SK-N-MC (cell line): Measurements from ENCODE around the gene SPTBN2.

Source experiments
- DNase-seq: peaks from one replicate; pipeline ENCODE4 v3.0.0-alpha.2; 2011; ENCODE audit warnings: low read depth, low spot score
- H3K27ac ChIP-seq: fragments of 200-600 bp; sonication (generic); 2 replicates; pipeline ENCODE4 v1.5.1; 2016; ENCODE audit warnings: mixed run types
- H3K36me3 ChIP-seq: fragments of 200-600 bp; sonication (generic); 2 replicates; pipeline ENCODE4 v1.6.1; 2017; ENCODE audit warnings: antibody characterized with exemption, low read length, mixed read lengths; ENCODE audit not compliant: insufficient read depth
- H3K4me3 ChIP-seq: fragments of 200-600 bp; sonication (generic); 2 replicates; pipeline ENCODE4 v1.5.1; 2016
- H3K9ac ChIP-seq: fragments of 200-600 bp; sonication (generic); 2 replicates; pipeline ENCODE4 v1.8.0; 2017; ENCODE audit warnings: mixed run types, mixed read lengths; ENCODE audit not compliant: insufficient read length
- H3K9me3 ChIP-seq: fragments of 200-600 bp; sonication (generic); 2 replicates; pipeline ENCODE4 v1.6.1; 2017; ENCODE audit warnings: low read depth, mild to moderate bottlenecking, antibody characterized with exemption, low read length, moderate library complexity, mixed read lengths
- EZH2 ChIP-seq: fragments of 200-600 bp; sonication (generic); IDR thresholded peaks from one replicate; pipeline ENCODE4 v1.6.1; 2017; ENCODE audit warnings: antibody characterized with exemption
- FOXP2 ChIP-seq: optimal IDR thresholded peaks from 2 replicates; pipeline ENCODE3; 2011; ENCODE audit warnings: mild to moderate bottlenecking, moderate library complexity; ENCODE audit not compliant: insufficient read depth; ENCODE audit errors: extremely low read length, control extremely low read depth
- POLR2AphosphoS5 ChIP-seq: IDR thresholded peaks from 2 replicates; pipeline ENCODE4 v1.6.1; 2012; ENCODE audit warnings: mild to moderate bottlenecking, low read depth, low read length, borderline replicate concordance

SPTBN2 gene

GRCh38 chr11:66701432-66702240, 27.4 kb downstream of the SPTBN2 start:
- H3K9me3 ChIP-seq = no peaks in the 10 kb centered on the region
- no peak for DNase-seq
- no peak overlapping the region for H3K4me3 ChIP-seq
- peaks cover 64% of the 10 kb centered on the region for H3K36me3 ChIP-seq
- H3K9ac ChIP-seq = no peak overlapping the region
- H3K27ac ChIP-seq = no peak overlapping the region
- no peak for TF ChIP-seq EZH2
- TF ChIP-seq FOXP2 = no peak
- no peak for TF ChIP-seq POLR2AphosphoS5

GRCh38 chr11:66700742-66701141, 28.3 kb downstream of the SPTBN2 start:
- Histone ChIP-seq H3K9ac (no peak overlapping the region), H3K36me3 (peaks cover 68% of the 10 kb centered on the region)
- TF ChIP-seq EZH2 = no peak
- no peak for TF ChIP-seq FOXP2
- TF ChIP-seq POLR2AphosphoS5 = no peak

GRCh38 chr11:66700337-66700736, 28.7 kb downstream of the SPTBN2 start:
- Histone ChIP-seq H3K9ac (no peak overlapping the region), H3K4me3 (no peak overlapping the region), H3K9me3 (no peaks in the 10 kb centered on the region), H3K27ac (no peak overlapping the region), H3K36me3 (peaks cover 68% of the 10 kb centered on the region)
- TF ChIP-seq FOXP2 = no peak
- TF ChIP-seq EZH2 = no peak
- no peak for TF ChIP-seq POLR2AphosphoS5
- DNase-seq = no peak

More at GRCh38 chr11:66700742-66701141, 28.3 kb downstream of the SPTBN2 start:
- DNase-seq = no peak
- no peaks in the 10 kb centered on the region for H3K9me3 ChIP-seq
- no peak overlapping the region for H3K4me3 ChIP-seq
- H3K27ac ChIP-seq = no peak overlapping the region

GRCh38 chr11:66698491-66698890, 30.5 kb downstream of the SPTBN2 start:
- peaks cover 72% of the 10 kb centered on the region for H3K36me3 ChIP-seq
- H3K27ac ChIP-seq = no peak overlapping the region
- TF ChIP-seq EZH2 = no peak
- TF ChIP-seq FOXP2 = no peak
- TF ChIP-seq POLR2AphosphoS5 = no peak
- no peak for DNase-seq
- H3K4me3 ChIP-seq = no peak overlapping the region
- H3K9me3 ChIP-seq = no peaks in the 10 kb centered on the region
- no peak overlapping the region for H3K9ac ChIP-seq

- no peak overlapping the region for H3K4me3 ChIP-seq
- H3K27ac ChIP-seq = no peak overlapping the region
- no peak overlapping the region for H3K9ac ChIP-seq
- no peak for DNase-seq
- no peaks in the 10 kb centered on the region for H3K9me3 ChIP-seq
- no peak for TF ChIP-seq EZH2
- no peak for TF ChIP-seq POLR2AphosphoS5
- TF ChIP-seq FOXP2 = no peak
- peaks cover 77% of the 10 kb centered on the region for H3K36me3 ChIP-seq
Measured at GRCh38 chr11:66697988-66698387, 31.0 kb downstream of the SPTBN2 start.

GRCh38 chr11:66696146-66696545, 32.9 kb downstream of the SPTBN2 start:
- H3K27ac ChIP-seq = no peak overlapping the region
- H3K4me3 ChIP-seq = no peak overlapping the region
- no peak for DNase-seq
- H3K36me3 ChIP-seq = peaks cover 82% of the 10 kb centered on the region
- TF ChIP-seq POLR2AphosphoS5 (no peak), FOXP2 (no peak), EZH2 (no peak)
- no peaks in the 10 kb centered on the region for H3K9me3 ChIP-seq
- H3K9ac ChIP-seq = no peak overlapping the region

- H3K4me3 ChIP-seq = no peak overlapping the region
- H3K36me3 ChIP-seq = peaks cover 73% of the 10 kb centered on the region
- 0 out of 2 replicates have a peak overlapping the region, but pooled peaks have one; percentile 16 for H3K27ac ChIP-seq
- TF ChIP-seq EZH2 = no peak
- TF ChIP-seq POLR2AphosphoS5 = no peak
- TF ChIP-seq FOXP2 = no peak
- peak; percentile 48 for DNase-seq
- no peaks in the 10 kb centered on the region for H3K9me3 ChIP-seq
- no peak overlapping the region for H3K9ac ChIP-seq
Measured at GRCh38 chr11:66694732-66695207, 34.2 kb downstream of the SPTBN2 start.

GRCh38 chr11:66694056-66694410, 35.0 kb downstream of the SPTBN2 start:
- Histone ChIP-seq H3K9ac (no peak overlapping the region), H3K4me3 (no peak overlapping the region), H3K27ac (no peak overlapping the region), H3K36me3 (peaks cover 66% of the 10 kb centered on the region), H3K9me3 (no peaks in the 10 kb centered on the region)
- DNase-seq = no peak
- no peak for TF ChIP-seq EZH2
- TF ChIP-seq POLR2AphosphoS5 = no peak
- TF ChIP-seq FOXP2 = no peak
